Cerebellar cortex (tissue), 1 donor: ENCODE data around the gene UGT1A8.
"Not testable (repeated sequence)": the region's sequence is repeated elsewhere in the genome, so short reads cannot be mapped to it uniquely, and the experiment has no call there.

ENCODE experiments used
- DNase-seq: peaks from one replicate; pipeline ENCODE4 v3.0.0-alpha.2; 2015; ENCODE audit warnings: low spot score

UGT1A8 gene

GRCh38 chr2:233617476-233617875 is at the start of gene UGT1A8:
UGT1A8 (plus strand) TSS chr2:233617633; CDS start chr2:233617708, 75 bp downstream.
- not testable (repeated sequence) for DNase-seq

- DNase-seq, result no peak
Observed at GRCh38 chr2:233571001-233571400, 46.4 kb upstream of the UGT1A8 start.

- DNase-seq, result no peak
Observed at GRCh38 chr2:233571462-233571861, 46.0 kb upstream of the UGT1A8 start.

GRCh38 chr2:233572468-233572867 is 45.0 kb upstream of the UGT1A8 start:
- no peak for DNase-seq

- DNase-seq, result not testable (repeated sequence)
Observed at GRCh38 chr2:233577341-233577740, 40.1 kb upstream of the UGT1A8 start.

GRCh38 chr2:233583217-233583965 is 34.0 kb upstream of the UGT1A8 start:
- not testable (repeated sequence) for DNase-seq

- DNase-seq, result no peak
Observed at GRCh38 chr2:233584210-233584609, 33.2 kb upstream of the UGT1A8 start.

- DNase-seq, result no peak
Observed at GRCh38 chr2:233588400-233588799, 29.0 kb upstream of the UGT1A8 start.

- not testable (repeated sequence) for DNase-seq
Observed at GRCh38 chr2:233592706-233593105, 24.7 kb upstream of the UGT1A8 start.

GRCh38 chr2:233593201-233593600 is 24.2 kb upstream of the UGT1A8 start:
- no peak for DNase-seq

- DNase-seq, result no peak
Observed at GRCh38 chr2:233597522-233597921, 19.9 kb upstream of the UGT1A8 start.

- DNase-seq, result no peak
Observed at GRCh38 chr2:233598952-233599351, 18.5 kb upstream of the UGT1A8 start.

- no peak for DNase-seq
Observed at GRCh38 chr2:233600386-233600785, 17.0 kb upstream of the UGT1A8 start.

GRCh38 chr2:233602076-233602475 is 15.4 kb upstream of the UGT1A8 start:
- no peak for DNase-seq

- DNase-seq, result no peak
Observed at GRCh38 chr2:233603520-233603919, 13.9 kb upstream of the UGT1A8 start.

- DNase-seq, result no peak
Observed at GRCh38 chr2:233604826-233605225, 12.6 kb upstream of the UGT1A8 start.

GRCh38 chr2:233605680-233606079 is 11.8 kb upstream of the UGT1A8 start:
- DNase-seq, result no peak

GRCh38 chr2:233611284-233611683 is 6.1 kb upstream of the UGT1A8 start:
- DNase-seq, result no peak

GRCh38 chr2:233620204-233620603 is 2.8 kb downstream of the UGT1A8 start:
- DNase-seq, result no peak

GRCh38 chr2:233621863-233622262 is 4.4 kb downstream of the UGT1A8 start:
- DNase-seq, result not testable (repeated sequence)

- no peak for DNase-seq
Observed at GRCh38 chr2:233627331-233628025, 10.0 kb downstream of the UGT1A8 start.

- DNase-seq, result not testable (repeated sequence)
Observed at GRCh38 chr2:233636306-233636705, 18.9 kb downstream of the UGT1A8 start, which contains the start of gene UGT1A10. UGT1A10 (plus strand) TSS chr2:233636448; CDS start chr2:233636523, 75 bp downstream.

GRCh38 chr2:233638836-233639235 is 21.4 kb downstream of the UGT1A8 start:
- DNase-seq, result no peak
